ENCODE results near the gene RBM39.

RBM39 gene

DNA sequence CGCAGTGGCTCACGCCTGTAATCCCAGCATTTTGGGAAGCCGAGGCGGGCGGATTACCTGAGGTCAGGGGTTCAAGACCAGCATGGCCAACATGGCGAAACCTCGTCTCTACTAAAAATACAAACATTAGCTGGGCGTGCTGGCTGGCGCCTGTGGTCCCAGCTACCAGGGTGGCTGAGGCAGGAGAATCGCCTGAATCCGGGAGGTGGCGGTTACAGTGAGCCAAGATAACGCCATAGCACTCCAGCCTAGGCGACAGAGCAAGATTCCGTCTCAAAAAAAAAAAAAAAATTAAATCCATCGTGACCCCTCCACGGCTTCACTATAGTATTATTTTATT is 76.1 kb downstream of the RBM39 start:
- DNase-seq = no peak

DNA sequence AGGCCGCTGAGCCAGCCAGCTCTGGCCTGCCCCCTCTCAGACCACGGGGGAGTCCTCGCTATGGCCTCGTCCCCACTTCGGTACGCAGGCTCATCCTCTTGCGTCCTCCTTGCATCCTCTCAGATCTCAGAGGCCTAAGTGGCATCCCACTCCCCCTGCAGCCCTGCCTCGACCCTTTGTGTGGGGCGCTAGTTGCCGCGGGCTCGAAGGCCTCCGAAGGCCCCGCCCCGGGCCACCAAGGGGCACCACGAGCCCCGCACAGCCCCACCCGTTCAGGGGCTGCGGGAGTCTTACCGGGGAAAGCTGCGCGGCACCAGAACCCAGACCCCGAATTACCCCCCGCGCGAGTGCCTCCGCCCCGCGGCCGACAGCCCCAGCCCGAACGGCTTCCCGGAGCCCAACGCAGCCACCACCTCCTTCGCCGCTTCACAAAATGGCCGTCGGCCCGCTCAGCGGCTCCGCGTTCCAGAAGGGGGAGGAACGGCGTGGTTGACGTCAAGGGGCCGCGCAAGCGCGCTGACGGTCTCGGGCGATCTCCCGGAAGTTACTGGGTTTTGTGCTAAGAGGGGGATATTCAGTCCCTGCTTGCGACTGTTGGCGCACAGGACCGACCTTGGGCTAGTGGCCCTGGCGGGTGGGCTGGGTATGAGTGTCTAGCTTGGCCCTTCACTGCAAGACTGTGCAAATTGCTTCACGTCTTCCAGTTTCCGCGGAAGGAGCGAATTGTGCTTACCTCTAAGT is 77.4 kb downstream of the RBM39 start, which contains the start of the genes CPNE1 and RBM12:
Gene CPNE1 (minus strand): TSS at position 435 of the 741 bp plus-strand sequence. CDS start 31,977 bp downstream, outside the sequence.
Gene RBM12 (minus strand): TSS at position 435 of the 741 bp plus-strand sequence. CDS start 9,578 bp downstream, outside the sequence.
- peak; percentile 72 for DNase-seq

DNA sequence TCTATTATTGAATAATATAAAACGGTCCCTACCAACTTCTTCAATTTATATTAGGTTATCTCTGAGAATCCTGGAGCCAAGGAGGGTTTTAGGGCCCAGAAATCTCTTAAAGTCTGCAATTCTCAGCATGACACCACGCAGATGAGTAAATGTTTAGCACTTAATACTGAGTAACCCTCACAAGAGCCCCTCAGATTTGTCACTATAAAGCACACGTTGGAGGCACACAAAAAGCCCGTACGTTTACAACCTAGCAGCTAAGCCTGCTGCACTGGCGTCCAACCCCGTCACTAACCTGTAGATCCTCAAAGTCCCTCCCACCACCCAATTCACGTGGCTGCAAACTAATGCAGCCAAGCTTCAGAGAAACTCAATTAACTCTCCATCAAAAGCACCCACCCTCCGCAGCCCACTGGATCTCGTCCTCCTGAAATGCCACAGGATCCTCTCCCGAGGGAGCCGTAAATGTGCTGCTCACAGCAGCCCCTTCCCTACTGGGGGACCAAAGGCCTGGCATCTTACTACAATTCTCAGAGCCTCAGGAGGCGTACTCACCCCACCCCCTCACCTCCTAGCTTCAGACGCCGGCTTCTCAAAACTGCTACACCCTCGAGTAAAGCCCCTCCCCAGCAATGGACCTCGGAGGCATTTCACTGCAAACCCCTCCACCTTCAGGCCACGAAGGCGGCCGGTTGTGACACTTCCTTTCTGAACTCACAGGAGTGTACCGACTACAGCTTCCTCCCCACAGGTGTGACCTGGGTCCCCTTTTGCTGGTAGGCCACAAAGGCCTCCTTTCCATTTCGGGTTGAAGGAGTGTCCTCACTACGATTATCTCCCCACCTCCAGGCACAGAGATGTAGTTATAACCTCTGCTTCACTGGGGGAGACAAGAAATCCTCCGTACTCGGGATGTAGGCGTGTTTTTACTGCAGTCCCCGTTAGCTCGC is 78.3 kb downstream of the RBM39 start:
- DNase-seq = peak; percentile 14

DNA sequence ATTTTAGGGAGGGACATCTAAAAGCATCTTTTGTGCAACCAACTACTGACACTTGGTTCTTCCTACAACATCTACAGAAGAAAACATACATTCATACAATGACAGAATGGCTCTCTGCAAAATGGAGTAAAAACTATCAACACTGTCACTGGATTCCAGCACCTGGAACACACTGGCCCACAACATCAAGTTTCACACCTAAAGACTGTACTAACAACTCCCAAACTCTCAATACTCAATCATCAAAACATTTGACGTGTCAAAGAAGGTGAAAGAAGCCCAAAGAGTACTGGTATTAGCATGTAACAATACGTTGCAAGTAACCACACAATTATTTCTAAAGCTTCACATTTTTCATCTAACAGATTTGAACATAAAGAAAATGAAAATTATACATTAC is 79.5 kb downstream of the RBM39 start:
- no peak for DNase-seq

DNA sequence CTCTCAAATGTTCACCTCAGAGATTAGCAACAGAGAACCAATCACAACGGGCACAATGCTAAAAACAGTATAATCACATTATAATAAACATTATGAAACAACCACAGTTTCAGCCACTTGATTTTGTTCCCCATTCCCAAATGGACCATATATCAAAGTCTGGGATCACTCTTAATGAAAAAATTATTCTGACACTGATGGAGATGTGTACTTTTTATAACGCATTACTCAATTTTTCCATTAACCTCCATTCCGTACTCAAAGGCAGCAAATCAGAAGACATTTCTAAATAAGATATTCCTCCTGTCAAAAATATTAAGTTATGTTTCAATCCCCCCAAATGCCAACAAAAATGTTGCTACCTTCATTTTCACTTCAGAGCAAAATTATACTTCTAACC is 80.2 kb downstream of the RBM39 start:
- DNase-seq = no peak

DNA sequence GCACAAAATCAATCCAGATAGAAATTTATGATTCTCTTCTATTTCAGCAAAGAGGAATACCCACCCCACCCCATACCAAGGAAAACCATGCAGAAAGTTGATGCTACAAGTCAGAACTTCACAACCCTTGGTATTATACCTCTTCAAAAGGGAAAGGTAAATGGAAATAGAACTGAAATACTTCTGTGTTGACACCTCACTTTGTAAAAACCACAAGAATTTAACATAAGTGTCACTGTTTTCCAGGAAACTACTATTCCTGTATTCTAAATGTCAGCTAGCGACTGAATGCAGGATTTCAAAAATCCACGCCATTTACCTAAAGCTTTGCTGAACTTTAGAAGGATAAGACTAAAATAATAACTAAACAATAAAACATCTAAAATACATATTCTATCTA is 81.0 kb downstream of the RBM39 start:
- DNase-seq = no peak

DNA sequence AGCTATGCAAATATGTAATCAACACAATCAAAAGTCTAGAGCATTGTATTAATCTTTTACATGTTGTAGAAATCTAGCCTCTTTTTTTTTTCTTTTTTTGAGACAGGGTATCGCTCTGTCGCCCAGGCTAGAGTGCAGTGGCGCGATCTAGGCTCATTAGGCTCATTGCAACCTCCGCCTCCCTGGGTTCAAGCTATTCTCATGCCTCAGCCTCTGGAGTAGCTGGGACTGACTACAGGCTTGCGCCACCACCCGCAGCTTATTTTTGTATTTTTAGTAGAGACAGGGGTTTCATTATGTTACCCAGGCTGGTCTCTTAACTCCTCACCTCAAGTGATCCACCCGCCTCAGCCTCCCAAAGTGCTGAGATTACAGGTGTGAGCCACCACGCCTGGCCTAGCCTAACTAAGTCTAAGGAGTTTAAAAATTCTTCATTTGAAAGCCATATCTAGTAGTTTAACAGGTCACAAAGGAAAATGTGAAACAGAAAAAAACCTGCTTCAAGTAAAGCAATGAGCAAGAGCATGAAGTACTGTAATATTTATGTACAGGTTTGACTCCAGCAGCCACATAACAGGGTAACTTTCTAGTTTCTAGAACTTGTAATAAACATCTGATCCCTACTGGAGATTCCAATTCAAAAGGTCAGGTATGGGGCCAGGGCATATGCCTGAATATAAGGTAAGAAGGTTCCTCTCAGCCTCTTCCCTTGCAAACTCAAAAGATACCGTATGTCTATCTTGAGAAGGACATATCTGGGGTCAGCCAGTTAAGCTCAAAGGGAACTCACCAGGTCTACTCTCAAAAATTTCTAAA is 81.7 kb downstream of the RBM39 start:
- no peak for DNase-seq

DNA sequence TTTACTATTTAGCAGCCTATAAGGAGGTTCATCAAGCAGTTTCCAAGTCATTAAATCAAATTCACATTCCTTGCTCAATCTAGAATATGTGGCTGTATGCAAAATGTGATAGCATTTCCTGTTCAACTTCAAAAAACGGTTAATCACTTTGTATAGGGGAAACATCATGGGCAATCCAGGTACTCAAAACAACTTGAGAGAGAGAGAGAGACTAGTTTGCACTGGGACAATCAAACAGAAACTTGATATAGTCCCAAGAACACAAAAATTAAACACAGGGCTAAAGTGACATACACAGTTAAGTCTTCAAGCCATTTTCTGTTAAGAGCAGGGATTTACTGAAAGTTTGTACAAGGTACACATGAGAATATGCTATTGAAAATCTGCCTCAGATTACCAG is 84.8 kb downstream of the RBM39 start:
- no peak for DNase-seq

DNA sequence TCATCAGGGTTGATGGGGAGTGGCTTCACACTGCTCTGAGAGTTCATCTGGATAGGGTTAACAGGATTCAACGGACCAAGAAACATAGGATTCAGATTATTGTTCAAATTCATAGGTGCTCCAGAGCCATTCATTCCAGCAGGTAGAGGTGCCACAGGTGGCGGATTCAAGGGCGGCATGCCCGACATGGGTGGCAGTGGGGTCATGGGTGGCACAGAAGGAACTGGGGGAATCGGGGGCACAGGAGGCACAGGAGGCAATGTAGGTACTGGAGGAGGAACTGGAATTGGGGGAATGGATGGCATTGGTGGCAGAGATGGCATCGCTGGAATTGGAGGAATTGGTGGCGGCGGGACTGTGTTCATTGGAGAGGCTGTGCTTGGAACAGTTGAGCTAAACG is 87.6 kb downstream of the RBM39 start:
- DNase-seq = no peak

DNA sequence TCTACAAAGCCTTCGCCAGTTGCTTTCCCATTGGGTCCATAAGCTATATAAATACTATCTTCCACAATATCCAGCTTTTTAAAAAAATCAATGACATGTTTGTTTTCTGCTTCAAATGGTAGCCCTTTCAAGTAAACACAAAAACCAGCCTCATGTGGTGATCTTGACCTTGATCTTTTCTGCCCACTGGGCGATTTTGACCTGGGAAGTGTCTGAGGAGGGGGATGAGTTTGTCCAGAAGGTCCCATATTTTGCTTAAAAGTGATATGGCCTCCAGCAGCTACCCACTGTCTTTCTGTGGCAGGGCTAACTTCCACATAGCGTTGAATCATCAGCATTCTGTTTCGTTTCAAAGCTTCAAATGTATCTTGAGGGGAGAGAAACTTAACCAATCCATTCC is 88.2 kb downstream of the RBM39 start:
- DNase-seq = no peak
